Left ventricle myocardium superior (tissue), 1 donor: ENCODE data around the gene TMEM154. TPM values are rescaled to one million over a fixed set of nuclear protein-coding genes. Genes with fewer than 3 reads are reported as not detected.
A peak's percentile ranks its signal among the peaks of the same experiment; 100 is the strongest.

ENCODE experiments used
- ATAC-seq: fragments of 200-7000 bp; cut with Tn5 transposase; one replicate; pipeline ENCODE4 v1.9.1; 2020; ENCODE audit warnings: mild to moderate bottlenecking, moderate library complexity
- DNase-seq: peaks from one replicate; pipeline ENCODE4 v3.0.0-alpha.2; 2020
- intact Hi-C: fragments of 100-400 bp; cut with micrococcal nuclease; formaldehyde crosslinking; loops from one replicate; pipeline ENCODE4 v1.11.0; 2022
- total RNA-seq: library from RNA; stranded (reverse); fragmentation: NEBNext Ultra II Directional; extraction: Animal tissue kit (Norgen Biotek cat#: 25700); gene quantifications from one replicate; pipeline ENCODE4 v1.2.1, GENCODE V29; 2021
- donor health status: DM: no; HTN: yes; CAD: no; lungs with severe emphysema.

Gene TMEM154
- total RNA-seq, 1 donor from 2014 or later, result 3.3 TPM

GRCh38 chr4:152698089-152698499 is 18.3 kb upstream of the TMEM154 start:
- no peak for DNase-seq
- intact Hi-C loops, result no loop called here
- ATAC-seq, result no peak

DNA sequence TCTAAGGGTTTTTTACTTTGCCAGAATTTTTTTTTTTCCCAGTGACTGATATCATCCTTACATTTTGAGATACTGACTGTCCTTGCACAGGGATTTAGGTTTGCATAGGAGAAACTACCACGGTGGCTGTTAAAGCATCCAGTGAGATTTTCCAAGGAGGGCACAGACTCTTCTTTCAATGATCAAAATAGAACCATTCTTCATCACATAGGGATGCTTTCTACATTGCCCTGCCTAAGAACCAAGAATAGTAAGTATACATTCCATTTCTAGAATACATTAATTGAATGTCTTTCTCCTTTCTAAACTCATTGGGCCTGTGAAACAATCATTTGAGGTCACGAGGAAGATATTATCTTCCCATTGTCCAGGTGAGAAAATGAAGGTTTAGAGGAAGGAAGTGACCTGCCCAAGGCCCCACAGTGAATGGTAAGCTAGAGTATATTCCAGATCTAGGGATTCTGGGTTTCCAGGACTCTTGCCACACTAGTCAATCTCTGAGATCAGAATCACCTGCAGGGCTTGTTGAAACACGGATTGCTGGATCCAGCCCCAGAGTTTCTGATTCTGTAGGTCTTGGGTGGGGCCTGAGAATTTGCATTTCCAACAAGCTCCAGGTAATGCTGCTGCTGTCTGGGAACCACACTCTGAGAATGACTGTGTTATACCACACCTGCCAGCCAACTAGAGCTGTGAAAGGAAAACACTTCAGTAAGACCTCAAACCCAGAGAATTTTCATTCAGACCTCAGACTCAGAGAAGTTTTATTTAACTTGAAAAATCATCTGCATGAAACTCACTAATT is 17.7 kb upstream of the TMEM154 start:
- no peak for ATAC-seq

DNA sequence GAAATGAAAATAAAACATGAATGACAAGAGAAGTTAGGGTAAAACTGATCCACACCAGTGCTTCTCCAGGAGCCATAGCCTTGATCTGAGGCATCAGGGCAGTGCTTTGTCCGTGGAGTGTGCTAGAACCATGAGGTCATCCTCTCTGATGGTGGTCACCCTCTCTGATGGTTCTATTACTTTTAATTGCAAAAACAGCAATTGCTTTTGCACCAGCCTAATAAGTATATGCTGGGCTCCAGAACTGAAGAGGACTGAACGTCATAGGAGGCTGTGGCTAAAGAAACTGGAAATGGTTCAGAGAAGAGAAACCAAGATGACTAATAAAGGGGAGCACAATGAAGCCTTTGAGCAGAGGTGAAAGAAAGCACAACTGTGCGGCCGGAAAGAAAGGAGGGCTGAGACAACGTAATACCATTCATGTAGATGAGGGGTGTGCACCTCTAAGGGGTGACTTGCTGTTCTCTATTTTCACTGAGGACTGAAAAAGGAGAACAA is 17.0 kb upstream of the TMEM154 start:
- ATAC-seq, result peak; percentile 48
- intact Hi-C loops, result no loop called here
- no peak for DNase-seq

More for the DNA sequence above, 17.7 kb upstream of the TMEM154 start:
- intact Hi-C loops, result no loop called here
- DNase-seq, result no peak

DNA sequence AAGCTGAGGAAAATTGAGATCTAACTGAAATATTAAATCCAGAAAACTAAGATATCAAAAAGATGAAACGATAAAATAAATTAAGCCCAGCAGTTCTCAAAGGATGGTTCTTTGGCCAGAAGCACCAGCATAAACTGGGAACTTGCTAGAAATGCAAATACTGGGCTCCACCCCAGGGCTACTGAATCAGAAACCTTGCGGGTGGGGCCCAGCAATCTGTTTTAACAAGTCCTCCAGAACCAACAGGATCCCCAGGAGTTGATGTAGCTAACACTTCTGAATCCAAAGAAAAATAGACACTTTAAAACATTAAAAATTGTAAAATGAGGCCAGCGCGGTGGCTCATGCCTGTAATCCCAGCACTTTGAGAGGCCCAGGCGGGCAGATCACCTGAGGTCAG is 14.1 kb upstream of the TMEM154 start:
- ATAC-seq (no peak), DNase-seq (no peak)
- intact Hi-C loops, result no loop called here

DNA sequence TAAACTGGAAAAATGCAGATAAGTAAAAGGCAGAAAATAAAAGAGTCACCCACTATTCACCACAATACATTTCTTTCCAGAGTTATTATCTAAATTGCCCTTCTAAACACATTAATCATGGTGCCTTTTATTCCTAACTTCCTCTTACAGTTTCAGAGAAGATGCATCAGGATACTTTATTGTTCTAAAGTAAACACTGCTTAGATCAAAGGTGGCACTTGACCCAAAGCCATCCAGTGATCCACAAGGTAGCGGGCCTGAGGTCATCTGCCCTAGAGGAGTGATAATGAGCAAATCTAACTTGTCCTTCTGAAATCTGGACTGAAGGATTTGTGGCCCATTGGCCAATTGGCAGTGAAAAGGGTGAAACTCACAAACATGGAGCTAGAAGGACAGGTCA is 12.0 kb upstream of the TMEM154 start:
- ATAC-seq, result no peak
- intact Hi-C loops, result no loop called here
- no peak for DNase-seq

DNA sequence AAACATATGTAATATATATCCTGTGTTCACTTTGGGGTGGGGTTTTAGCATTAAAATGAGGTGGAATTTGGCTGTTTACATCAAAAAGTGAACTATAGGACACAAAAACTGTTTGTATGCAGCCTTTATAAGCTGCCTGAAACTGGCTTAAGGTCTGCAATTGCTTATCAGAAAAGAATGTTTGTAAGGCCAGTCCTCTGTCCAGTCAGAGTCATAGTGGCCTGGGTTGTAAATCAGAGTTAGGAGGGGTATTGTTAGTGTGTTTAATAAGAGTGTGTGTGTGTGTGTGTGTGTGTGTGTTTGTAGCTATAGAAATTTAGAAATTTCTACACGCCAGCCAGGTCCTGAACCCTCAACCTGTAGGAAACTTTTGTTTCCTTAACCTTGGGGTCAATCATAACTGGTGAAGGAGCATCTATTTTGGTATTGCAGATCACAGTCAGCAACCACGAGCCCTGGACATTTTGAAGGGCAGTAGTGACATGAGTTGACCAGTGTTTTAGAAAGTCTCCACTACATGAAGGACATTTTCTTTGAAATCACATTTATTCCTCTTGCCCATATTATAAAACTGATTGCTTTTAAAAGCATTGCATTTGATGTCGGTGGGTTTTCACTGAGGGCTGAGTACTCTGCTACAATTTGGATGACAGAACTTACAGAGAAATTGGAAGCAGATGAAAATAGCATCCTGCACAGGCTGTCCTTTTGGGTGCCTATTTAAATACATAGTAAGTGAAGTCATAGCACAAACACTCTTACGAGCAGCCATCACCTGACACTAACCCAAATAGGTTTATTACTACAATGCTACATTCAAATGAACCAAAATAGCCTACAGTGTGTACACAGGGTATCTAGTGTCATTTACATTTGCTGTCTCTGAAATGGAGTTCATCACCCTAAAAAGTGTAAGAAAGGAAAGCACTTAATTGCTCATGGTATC is 11.2 kb upstream of the TMEM154 start:
- peak; percentile 87 for ATAC-seq
- intact Hi-C loops, result no loop called here

GRCh38 chr4:152689615-152690501 is 10.1 kb upstream of the TMEM154 start:
- no peak for DNase-seq
- peak; percentile 10 for ATAC-seq

More for the DNA sequence above, 11.2 kb upstream of the TMEM154 start:
- DNase-seq, result no peak

DNA sequence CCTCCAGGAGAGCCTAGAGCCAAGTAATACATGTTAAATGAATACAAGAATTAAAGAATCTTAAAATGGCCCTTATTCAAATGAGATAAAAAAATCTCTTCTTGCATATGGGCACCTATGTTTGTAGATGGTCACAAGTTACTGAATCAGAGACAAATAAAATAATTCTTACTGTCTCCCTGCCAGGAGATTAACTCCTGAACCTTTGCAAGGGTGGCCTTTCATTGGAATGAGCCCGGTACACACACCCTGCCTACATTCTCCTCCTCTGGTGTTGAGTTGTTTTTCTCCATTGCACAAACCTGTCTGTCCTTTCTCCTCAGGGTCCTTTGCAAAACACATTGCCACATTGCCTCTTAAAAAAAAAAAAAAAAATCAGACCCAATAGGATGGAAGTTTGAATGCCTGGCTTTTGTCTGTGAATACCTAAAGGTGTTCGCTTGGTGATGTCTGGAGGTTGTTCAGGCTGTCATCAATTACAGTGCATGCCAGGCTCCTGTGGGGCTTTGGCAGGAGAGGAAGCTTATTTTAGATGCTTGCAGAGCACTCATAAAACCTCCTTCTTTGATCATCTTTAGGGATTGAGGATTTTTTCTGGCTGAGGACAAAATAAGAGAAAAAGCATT is 8.3 kb upstream of the TMEM154 start:
- DNase-seq, result peak; percentile 44
- intact Hi-C loops, result no loop called here
- ATAC-seq, result peak; percentile 72

More at GRCh38 chr4:152689615-152690501, 10.1 kb upstream of the TMEM154 start:
- intact Hi-C loops, result no loop called here

GRCh38 chr4:152686452-152687013 is 6.7 kb upstream of the TMEM154 start:
- intact Hi-C loops, result no loop called here
- ATAC-seq (no peak), DNase-seq (no peak)

DNA sequence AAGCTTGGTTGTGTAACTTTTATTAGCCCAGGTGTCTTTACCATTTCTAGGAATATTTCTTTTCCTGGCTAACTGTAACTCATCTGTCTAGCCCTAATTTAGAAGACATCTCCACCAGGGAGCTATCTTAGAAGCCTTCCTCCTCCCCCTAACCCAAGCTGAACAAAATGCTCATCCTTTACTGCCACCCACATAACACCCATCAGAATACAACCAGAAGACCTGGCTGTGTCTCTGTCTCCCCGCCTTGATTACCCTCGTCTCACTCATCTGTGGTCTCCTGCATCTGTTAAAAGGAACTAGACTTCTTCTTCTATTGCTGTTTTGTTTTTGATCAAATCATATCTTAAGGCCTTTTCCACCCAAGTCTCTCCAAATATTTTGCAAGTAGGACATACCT is 4.8 kb upstream of the TMEM154 start:
- no peak for ATAC-seq
- intact Hi-C loops, result no loop called here
- no peak for DNase-seq

GRCh38 chr4:152684007-152684406 is 4.2 kb upstream of the TMEM154 start:
- intact Hi-C loops, result no loop called here
- peak; percentile 81 for ATAC-seq
- DNase-seq, result peak; percentile 55

- DNase-seq, result no peak
- ATAC-seq, result no peak
- intact Hi-C loops, result no loop called here
These were observed 2.5 kb upstream of the TMEM154 start for GRCh38 chr4:152682143-152682941.

DNA sequence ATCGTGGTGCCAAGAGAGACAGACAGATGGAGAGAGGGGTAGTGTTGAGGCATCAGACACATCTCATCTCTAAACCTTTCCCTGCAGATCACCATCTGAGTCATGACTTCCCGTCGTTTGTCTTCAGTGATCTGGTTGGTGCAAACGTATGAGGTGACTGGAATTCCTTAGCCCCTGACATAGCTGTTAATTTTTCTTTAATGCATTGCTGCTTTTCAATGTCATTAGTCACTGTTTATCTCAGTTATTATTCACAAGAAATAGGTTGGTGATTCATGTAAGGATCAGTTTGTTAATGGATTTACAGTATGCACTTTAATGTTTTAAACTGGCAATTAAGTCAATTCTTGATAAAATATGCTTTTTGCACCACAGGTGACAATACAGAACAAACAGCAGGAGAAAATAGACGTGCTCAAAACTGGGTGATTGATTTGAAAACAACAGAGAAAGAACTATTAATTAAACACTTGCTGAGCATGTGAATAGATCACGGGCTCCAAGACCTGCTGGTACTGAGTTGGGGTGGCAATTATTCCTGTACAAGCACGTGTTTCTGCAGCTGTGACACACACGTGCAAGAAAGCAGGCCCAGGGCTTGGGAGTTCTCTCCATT is 1.3 kb upstream of the TMEM154 start:
- ATAC-seq (no peak), DNase-seq (no peak)
- intact Hi-C loops, result no loop called here

DNA sequence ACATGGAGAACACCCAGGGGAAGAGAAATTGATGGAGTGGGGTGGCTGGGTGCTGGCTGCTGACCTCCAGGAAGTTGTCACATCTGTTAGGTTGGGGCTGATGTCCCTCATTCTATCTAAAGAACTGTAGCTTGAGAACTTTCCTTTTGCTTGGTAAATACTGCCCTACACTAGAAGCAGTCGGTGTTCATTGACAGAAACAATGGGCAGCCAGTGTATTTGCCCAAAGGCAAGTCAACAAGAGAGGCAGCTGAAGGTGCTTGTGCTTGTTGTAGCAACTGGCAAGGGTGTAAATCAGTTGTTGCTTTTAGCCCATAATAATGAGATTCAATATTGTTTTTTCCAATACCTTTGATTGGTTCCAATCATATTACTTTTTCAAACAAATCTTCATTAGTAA is 956 bp downstream of the TMEM154 start:
- ATAC-seq, result no peak
- no peak for DNase-seq
- intact Hi-C loops, result no loop called here

DNA sequence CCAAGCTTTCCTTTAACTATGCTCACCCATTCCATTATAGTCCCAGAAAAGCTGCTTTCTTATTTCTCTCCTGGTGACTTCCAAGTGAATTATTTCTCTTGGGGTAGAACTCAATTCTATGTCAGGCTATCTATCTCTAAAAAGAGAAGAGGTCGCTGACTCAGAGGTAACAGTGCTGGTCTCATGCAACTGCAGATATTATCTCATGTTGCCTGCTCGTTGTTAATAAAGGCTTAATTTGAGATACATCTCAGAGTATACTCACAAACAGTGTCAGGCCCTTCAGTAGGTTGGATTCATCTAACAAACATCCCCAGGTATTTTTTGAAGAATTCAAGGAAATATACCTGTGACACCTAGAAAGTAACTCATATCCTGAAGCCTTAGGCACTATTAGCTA is 2.7 kb downstream of the TMEM154 start:
- DNase-seq, result no peak
- intact Hi-C loops, result no loop called here
- ATAC-seq, result no peak

GRCh38 chr4:152676052-152676854 is 3.5 kb downstream of the TMEM154 start:
- DNase-seq (no peak), ATAC-seq (no peak)
- intact Hi-C loops, result no loop called here
